HG02852 (cell line): Measurements from ENCODE around the gene NDUFAB1.
"Not testable (repeated sequence)": the region's sequence is repeated elsewhere in the genome, so short reads cannot be mapped to it uniquely, and the experiment has no call there.

Experiments
- ATAC-seq: cut with Tn5 transposase; IDR thresholded peaks from one replicate; pipeline ENCODE4 v1.9.1; 2021; ENCODE audit warnings: mild to moderate bottlenecking, moderate library complexity; ENCODE audit not compliant: unreplicated experiment

NDUFAB1 gene

DNA sequence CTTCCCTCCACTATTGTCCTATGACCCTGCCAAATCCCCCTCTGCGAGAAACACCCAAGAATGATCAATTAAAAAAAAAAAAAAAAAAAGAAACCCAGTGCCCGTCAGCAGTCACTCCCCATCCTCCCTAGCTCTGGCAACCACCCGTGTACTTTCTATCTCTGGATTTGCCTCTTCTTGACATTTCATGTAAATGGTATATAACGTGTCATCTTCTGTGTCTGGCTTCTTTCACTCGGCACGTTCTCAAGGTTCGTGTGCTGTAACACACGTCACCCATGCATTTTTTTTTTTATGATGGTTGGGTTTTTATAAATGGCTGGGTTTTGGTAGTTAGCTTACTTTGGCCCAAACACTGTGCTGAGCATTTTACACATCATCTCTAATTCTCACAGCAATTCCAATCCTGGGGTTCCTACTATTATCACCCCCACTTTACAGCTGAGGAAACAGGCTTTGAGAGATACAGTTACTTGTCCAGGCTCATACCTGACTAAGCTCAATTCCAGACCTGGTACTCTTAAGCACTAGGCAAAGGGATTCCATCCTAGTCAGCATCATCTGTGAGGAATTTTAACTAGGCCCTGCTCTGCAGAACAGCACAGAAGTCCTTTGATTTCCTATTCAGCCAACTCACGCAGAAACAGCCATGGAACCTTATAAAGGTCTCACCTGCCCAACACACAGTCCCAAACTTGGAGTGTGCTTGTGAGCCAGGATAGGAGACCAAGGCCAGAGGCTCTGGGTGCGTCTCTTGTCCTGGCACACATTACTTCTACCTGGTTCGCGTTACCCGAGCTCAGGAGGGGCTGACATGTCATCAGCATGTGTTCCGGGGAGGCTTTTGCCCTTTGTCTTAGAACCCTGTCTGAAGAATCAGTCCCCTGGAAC lies 11.7 kb downstream of the NDUFAB1 start:
- no peak for ATAC-seq

DNA sequence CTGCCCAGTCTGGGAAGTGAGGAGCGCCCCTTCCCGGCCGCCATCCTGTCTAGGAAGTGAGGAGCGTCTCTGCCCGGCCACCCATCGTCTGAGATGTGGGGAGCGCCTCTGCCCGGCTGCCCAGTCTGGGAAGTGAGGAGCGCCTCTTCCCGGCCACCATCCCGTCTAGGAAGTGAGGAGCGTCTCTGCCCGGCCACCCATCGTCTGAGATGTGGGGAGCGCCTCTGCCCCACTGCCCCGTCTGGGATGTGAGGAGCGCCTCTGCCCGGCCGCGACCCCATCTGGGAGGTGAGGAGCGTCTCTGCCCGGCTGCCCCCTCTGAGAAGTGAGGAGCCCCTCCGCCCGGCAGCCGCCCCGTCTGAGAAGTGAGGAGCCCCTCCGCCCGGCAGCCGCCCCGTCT lies 12.8 kb downstream of the NDUFAB1 start:
- not testable (repeated sequence) for ATAC-seq

DNA sequence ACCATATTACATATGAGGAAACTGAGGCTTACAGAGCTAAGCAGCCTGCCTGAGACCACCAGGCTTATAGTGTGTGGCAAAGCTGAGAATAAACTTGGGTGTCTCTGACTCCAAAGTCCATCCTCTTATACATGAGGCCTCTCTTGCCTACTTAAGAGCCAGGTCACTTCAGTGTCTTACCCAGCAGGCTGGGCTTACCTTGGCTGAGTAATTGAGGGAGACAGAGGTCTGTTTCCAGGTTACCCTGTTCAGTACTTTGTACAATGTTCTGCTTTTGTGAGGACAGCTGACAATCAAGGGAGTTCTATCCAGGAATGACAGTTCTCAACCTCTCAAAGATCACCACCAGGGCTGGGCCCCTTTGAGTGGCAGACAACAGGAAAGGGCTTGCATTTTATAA lies 14.4 kb downstream of the NDUFAB1 start:
- no peak for ATAC-seq

DNA sequence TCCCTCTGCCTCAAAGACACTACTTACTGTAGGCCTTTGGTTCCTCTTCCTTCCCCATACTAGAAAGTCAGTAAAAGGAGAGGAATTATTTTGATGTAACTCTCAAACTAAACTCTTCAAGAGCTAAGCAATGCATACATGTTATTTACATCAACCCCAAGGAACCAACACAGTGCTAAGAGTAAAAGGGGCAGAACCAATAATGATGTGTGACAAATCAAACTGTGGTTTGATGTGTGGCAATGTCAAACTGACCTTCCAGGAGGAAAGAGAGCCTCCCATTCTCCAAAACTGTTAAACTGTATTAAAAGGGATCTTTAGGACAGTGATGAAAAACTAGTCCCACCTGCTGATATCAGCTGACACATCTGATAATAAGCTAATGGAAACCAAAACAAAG lies 15.7 kb downstream of the NDUFAB1 start:
- ATAC-seq = no peak

DNA sequence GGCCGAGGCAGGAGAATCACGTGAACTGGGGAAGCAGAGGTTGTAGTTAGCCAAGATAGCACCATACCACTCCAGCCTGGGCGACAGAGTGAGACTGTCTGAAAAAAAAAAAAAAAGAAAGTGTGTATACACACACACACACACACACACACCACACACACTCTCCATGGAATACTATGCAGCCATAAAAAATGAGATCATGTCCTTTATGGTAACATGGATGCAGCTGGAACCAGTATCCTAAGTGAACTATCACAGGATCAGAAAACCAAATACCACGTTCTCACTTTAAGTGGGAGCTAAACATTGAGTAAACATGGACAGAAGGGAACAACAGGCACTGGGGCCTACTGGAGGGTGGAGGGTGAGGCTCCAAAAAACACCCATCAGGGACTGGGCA lies 16.7 kb downstream of the NDUFAB1 start:
- ATAC-seq = no peak

DNA sequence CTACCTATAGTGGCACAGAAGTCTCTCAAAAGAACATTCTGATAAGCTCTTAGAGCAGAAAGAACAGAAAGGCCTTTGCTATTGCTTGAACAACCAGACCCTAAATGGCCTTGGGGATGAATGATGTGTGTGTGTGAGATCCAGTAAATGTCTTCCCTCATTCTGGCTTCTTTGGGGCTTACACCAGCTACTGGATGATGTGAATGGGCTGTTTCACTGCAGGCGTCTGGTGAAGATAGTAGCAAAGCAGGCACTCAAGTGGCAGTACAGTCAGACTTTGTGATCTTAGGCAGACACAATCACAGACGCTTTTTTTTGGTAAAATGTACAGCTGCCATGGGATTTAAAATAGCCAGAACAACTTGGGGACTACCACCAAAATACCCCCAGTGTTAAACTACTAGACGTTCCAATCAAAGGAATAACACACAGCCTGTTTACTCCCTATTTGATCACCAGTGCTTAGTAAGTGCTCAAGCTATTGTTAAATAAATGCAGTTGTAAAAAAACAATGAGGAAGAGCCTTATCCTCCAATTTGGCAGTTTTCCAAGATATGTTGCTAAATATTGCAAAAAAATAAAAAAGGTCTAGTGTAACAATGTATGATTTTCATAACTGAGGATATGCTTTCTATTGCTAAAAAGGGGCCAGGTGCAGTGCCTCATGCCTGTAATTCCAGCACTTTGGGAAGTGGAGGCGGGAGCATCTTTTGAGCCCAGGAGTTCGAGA lies 17.9 kb downstream of the NDUFAB1 start:
- ATAC-seq = no peak

DNA sequence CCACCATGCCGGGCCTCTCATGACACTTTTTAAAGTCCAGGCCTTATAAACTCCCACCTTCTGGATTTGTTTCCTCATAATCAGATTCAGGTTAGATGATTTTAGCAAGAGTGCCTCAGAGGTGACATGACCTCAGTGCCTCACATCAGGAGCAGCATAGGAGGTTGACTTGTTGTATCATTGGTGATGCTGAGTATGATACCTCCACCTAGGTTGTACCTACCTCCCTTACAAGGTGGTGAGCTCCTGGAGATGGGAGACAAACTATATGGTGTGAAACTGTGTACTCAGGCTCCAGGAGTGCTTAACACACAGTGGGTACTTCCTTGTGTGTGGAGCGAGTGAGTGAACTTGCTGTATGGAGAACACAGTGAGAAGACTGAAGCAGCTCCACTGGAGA lies 18.6 kb downstream of the NDUFAB1 start:
- ATAC-seq = no peak

DNA sequence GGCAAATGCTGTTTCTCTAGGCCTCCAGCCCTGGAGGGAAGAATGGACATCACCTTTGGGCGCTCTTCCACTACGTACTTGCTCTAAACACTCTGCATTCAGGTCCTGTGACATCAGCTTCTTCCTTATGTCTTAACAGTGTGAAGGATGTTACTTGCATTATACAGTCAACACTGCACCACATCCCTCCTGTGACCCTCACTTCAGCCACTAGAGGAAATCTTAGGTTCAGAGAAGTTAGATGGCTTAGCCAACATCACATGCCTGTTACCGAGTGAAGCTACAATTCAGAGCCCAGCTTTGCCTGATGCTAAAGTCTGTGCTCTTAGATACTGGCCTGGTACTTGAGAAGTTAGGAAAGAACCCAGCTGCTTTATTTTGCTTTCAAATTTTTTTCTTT lies 20.3 kb downstream of the NDUFAB1 start:
- no peak for ATAC-seq

DNA sequence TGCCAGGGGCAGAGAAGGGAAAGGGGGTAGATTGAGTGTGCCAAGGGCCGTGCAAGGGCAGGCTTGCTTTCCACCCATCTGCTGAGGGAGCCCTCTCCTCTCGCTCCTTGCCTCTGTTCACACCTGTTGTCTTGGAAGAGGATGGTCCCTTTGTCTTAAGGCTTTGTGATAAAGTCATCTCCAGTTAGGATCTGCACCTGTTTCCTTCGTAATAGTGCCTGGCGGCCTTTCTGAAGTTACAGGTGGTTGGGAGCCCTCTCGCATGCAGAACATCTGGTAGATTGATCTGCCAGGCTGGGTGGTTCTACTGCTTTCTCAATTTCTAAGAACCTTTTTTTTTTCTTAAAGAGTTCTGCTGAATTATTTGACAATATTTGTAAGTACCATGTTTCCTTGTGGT lies 22.3 kb downstream of the NDUFAB1 start:
- ATAC-seq = no peak

DNA sequence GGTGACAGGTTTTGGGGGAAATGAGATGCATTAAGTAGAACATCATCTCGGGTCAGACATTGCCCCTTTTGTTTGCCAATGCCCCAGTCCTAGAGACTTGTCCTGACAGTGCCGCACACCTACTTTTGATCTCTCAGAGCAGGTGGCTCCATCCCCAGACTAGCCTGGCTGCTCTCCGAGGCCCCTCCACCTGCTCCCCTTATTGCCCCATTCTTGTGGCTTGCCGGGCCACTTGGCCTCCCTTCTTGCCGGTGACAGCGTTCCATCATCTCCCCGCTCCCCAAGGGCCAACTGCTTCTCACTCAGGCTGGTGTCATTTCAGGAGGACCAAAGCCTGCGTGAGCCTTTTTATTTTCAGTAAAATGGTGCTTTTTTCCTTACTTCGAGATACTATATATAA lies 23.7 kb downstream of the NDUFAB1 start:
- ATAC-seq = no peak

DNA sequence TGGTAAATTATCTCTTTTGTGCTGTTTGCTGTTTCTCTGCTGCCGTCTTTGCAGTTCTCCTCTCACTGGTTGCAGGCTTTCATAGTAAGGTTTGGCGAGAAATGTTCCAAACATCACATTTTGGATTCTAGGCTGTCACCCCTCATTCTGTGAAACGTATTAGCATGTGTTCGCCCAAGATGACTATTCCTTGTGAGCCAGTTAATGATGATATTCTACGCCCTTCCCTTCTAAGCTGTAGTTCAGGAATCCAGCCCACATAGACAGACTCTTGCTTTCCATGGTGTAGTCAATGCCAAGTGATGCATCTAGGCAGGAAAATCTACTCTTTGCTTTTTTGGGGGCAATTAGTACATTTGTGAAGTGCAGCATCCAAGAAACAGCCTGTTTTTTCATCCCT lies 24.2 kb downstream of the NDUFAB1 start:
- no peak for ATAC-seq

DNA sequence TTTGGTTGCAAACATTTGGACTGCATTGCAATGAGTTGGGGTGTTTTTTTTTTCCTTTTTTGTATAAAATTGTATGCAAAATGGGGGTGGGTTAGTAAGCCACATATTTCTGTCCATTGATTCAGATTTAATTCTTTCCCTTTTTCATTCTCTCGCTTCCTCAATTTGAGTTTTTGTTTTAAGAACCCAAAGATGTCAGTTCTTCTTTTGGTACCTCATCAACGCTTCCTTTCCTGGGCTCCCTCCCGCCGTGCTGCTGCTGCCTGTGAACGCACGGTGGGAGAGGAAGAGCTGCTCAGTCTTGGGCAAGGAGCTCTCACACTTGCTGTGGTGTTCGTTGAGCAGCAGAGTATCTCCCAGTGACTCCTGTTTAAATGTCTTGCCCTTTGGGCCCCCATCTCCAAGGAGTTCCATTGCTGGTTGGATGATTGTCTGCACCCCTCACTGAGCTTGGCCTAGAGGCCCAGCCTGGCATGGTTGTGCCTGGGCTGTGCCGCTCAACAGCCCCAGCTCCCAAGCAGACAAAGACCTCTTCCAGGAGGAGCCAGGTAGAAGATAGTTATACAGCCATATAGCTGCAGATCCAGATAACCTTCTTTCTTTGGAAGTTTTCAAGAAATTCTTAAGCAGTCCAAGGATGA lies 25.0 kb downstream of the NDUFAB1 start:
- ATAC-seq = no peak

DNA sequence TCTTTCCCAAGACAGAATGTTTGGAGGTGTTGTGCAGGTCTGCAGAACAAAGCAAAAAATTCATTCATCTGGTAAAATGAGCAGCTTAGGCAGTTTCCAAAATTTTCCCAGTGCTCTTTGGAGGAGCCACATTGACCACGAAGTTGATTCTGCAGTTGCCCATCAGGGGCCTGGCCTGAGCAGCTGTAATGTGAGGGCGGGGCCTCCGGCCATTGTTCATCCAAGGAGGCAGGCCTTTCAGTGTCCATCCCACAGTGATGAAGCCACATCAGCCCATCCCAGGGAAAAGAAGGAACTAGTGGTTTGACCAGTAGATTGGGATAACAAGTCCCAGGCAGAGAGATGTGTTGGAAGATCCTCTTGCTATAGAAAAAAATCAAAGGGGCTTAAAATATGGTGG lies 28.5 kb downstream of the NDUFAB1 start:
- no peak for ATAC-seq

DNA sequence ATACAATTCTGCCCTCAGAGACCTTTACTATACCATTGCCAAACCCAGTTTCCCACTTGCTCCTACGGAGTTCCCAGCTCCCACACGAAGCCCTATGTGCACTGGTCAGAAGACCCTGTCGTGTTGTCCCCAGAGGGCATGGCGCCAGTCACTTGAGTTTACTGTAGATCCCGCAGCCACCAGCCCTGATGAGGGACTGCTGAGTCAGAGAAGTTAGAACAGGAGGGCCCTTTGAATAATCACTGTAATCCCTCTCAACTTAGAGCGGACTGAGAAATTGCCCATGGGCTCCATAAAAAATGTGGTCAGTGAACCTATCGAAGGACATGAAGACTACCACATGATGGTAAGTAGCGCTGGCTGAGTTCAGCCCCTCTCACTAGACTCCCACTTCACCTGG lies 29.4 kb downstream of the NDUFAB1 start:
- no peak for ATAC-seq

DNA sequence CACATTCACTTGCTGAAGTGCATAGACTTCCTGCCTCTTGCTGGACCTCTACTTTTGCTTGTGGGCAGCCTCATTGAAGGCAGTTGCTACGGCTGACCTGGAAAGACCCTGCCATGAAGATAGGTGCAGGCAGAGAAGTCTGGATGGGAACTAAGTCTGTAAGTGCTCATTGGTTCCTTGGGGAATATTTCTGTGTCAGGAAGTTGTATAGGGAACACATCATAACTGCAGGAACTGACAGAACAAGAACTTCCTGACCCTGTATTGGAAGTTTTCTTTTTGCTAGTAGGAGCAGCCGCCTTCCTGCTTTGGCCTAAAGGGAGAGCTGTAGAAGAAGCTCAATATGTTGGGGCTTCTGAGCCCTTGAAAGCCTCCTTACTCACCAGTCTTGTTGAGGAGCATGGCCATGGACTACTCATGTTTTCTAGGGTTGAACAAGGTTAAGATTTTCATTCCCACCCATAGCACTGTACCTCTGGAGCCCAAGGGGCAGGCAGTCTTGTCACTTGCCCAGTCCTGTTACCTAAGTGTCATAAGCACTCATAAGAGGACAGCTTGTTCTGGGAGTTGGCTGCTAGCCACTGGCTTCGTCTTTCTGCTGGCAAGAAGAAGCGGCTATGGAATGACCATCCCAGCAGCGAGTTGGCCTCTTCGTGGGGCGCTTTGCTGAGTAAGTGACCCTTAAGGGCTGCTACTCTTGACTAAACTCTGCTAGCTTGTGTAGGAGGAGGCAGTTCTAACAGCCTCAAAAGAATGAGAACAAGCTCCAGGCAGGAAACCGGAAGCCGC lies 31.3 kb downstream of the NDUFAB1 start:
- no peak for ATAC-seq

DNA sequence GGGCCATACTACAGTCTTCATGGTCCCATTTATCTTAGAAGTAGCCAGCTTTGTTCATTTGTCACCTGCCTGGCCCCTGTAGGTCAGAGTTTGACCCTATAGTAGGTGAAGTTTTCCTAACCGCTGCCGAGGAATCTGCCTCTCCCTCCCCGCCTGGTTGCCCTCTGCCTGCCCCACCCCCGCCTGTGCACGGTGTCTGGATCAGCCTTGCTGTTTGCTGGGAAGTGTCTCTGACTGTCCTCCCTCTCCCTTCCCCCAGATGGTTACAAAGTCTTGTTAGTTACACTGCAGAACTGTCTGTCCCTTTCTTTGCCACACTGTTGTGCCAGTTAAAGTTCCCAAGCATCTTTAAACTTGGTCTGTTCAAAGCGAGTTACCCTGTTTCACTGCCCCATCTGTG lies 32.9 kb downstream of the NDUFAB1 start:
- no peak for ATAC-seq

DNA sequence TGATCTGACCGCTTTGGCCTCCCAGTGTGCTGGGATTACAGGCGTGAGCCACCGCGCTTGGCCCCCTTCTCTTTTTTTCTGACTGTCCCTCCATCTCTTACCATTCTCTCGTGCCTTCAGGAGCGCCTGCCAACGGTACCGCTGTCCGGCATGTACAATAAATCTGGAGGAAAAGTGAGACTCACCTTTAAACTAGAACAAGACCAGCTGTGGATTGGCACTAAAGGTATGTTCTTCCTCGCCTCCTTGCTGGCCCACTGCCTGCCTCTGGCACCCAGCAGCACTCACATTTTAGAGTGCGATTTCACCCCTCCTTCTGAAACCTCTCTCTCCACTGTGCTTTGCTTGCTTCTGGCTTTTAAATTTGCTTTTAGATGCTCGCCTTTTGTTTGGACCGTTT lies 33.6 kb downstream of the NDUFAB1 start:
- ATAC-seq = no peak

DNA sequence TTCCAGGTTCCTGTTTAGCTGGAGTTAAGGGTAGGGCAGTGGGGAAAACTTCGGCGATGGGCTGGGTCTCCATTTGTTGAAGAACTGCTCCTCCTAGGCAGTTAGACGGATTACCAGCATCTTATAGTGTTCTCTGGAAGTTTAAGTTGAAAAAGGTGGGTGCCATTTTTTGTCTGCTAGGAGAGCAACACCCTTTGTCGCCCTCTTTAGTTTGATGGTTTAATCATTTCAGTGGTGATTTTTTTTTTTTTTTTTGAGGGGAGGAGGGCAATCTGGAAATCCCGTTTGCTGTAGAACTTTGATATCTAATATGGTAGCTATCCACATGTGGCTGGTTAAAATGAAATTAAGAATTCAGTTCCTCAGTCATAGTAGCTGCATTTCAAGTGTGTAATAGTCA lies 34.5 kb downstream of the NDUFAB1 start:
- ATAC-seq = no peak

DNA sequence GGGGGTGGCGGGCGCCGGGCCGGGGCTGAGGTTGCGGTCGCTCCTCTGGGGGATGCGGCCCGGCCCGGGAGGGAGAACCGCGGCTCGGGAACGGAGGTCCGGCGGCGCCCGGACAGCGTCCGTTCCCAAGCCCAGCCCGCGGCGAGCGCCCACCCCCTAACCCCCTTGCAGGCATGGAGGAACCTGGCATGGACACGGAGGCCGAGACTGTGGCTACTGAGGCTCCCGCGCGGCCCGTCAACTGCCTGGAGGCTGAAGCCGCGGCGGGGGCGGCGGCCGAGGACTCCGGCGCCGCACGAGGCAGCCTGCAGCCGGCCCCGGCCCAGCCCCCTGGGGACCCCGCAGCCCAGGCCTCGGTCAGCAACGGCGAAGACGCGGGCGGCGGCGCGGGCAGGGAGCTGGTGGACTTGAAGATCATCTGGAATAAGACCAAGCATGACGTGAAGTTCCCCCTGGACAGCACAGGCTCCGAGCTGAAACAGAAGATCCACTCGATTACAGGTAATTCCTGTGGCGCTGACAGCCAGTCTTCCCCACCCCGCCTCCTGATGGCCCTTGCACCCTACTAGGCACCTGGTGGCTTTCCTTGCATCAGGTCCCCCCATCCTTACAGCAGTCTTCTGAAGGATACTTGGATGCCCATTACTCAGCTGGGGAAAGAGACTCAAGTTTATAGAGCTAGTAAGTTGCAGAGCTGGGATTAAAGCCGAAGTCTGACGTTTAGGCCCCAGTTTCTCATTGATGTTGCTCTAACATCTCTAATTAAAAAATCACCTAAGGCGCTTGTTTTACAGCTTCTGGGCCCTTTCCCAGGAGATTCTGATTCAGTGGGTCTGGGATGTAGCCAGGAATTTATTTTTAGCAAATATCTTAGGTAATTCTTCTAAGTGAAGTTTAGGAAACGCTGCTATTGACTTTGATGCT lies 38.1 kb downstream of the NDUFAB1 start:
- peak; percentile 6 for ATAC-seq
